ENCODE data around the gene TOGARAM1. TPM values are rescaled to one million over a fixed set of nuclear protein-coding genes. Genes with fewer than 3 reads are reported as not detected.

The TOGARAM1 gene, protein sequence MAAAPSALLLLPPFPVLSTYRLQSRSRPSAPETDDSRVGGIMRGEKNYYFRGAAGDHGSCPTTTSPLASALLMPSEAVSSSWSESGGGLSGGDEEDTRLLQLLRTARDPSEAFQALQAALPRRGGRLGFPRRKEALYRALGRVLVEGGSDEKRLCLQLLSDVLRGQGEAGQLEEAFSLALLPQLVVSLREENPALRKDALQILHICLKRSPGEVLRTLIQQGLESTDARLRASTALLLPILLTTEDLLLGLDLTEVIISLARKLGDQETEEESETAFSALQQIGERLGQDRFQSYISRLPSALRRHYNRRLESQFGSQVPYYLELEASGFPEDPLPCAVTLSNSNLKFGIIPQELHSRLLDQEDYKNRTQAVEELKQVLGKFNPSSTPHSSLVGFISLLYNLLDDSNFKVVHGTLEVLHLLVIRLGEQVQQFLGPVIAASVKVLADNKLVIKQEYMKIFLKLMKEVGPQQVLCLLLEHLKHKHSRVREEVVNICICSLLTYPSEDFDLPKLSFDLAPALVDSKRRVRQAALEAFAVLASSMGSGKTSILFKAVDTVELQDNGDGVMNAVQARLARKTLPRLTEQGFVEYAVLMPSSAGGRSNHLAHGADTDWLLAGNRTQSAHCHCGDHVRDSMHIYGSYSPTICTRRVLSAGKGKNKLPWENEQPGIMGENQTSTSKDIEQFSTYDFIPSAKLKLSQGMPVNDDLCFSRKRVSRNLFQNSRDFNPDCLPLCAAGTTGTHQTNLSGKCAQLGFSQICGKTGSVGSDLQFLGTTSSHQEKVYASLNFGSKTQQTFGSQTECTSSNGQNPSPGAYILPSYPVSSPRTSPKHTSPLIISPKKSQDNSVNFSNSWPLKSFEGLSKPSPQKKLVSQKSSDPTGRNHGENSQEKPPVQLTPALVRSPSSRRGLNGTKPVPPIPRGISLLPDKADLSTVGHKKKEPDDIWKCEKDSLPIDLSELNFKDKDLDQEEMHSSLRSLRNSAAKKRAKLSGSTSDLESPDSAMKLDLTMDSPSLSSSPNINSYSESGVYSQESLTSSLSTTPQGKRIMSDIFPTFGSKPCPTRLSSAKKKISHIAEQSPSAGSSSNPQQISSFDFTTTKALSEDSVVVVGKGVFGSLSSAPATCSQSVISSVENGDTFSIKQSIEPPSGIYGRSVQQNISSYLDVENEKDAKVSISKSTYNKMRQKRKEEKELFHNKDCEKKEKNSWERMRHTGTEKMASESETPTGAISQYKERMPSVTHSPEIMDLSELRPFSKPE (N-terminal part only)
- total RNA-seq (10 to 100 TPM; 13.2 to 17.8 TPM), total RNA-seq (15.5 to 60.7 (median 39.4) reads per million in 172 experiments)
- 7.5 TPM for polyA plus RNA-seq (2013, experiment 1 of 2)
- polyA plus RNA-seq (2013, experiment 2 of 2), result 9.3 TPM

GRCh38 chr14:44961554-44962333 lies at the start of gene TOGARAM1, which contains the start of gene KLHL28:
TSS of gene TOGARAM1 (plus strand) at chr14:44962190. CDS start at chr14:44962422, 232 bp downstream.
TSS of gene KLHL28 (minus strand) at chr14:44961947. CDS start at chr14:44945928, 16,019 bp downstream.
- Histone ChIP-seq H3K4me1 (ENCODE audit: insufficient read depth, low read length) (peaks cover 34% of the 10 kb centered on the region), H3K9me3 (ENCODE audit: control insufficient read depth in 1 of 2, insufficient read depth in 1 of 2, low read length in 2 of 2) (peaks cover 7 to 13% of the 10 kb centered on the region in 2 experiments), H3K4me3 (ENCODE audit: low read length) (peak within 1 kb of the TSS; percentile 91), H3K27ac (ENCODE audit: low read depth in 1 of 2, low read length in 2 of 2) (peak within 1 kb of the TSS; percentile 93 to 97), H3K36me3 (ENCODE audit: insufficient read depth, low read length) (no peaks in the 10 kb centered on the region), H3K27me3 (ENCODE audit: control insufficient read depth in 1 of 2, insufficient read depth in 2 of 2, low read length in 2 of 2) (no peaks in the 10 kb centered on the region)
- ATAC-seq (ENCODE audit: poor library complexity) (peak; percentile 88), DNase-seq (peak; percentile 90 to 100 (median 94))
- H3K36me3 Mint-ChIP-seq (ENCODE audit: low read depth), result peaks cover 22% of the 10 kb centered on the region
- peaks cover 12% of the 10 kb centered on the region for H3K9me3 Mint-ChIP-seq
- H3K4me3 Mint-ChIP-seq, result no peak within 1 kb of the TSS
- no peak for TF ChIP-seq CTCF (IDR thresholded peaks at IDR 0.05)
- intact Hi-C loops (cut with DNase I, micrococcal nuclease), result loop anchor here (1.0 to 2.0 kb wide), 9 partner anchors 15 to 292 kb away; partner anchors contain the start of genes MIS18BP1 (in 2 of the 2), FKBP3 (in 1 of the 2) and PRPF39 (in 1 of the 2)
- peaks cover 62% of the 10 kb centered on the region for H3K4me1 Mint-ChIP-seq (ENCODE audit: low read depth)
- CTCF ChIA-PET, result interaction anchor here (0.9 to 2.5 kb wide), 4 partner anchors 26 to 291 kb away, joined by 3 to 11 read pairs (median 5); partner anchors contain the start of genes FANCM, FKBP3 and MIS18BP1
- no peaks in the 10 kb centered on the region for H3K27me3 Mint-ChIP-seq
- POLR2A ChIA-PET, result interaction anchor here (0.6 to 4.5 kb wide), 40 partner anchors 12 to 307 kb away, joined by 3 to 119 read pairs (median 4); partner anchors contain the start of genes FANCM, FKBP3, MIS18BP1 and PRPF39
- H3K27ac Mint-ChIP-seq, result no peak within 1 kb of the TSS

GRCh38 chr14:44914849-44915248 lies 47.1 kb upstream of the TOGARAM1 start:
- ATAC-seq (ENCODE audit: poor library complexity) (no peak), DNase-seq (no peak)
- peaks cover 0 to 9% of the 10 kb centered on the region in 2 experiments for H3K9me3 ChIP-seq (ENCODE audit: control insufficient read depth in 1 of 2, insufficient read depth in 1 of 2, low read length in 2 of 2)
- H3K27ac ChIP-seq (ENCODE audit: low read depth in 1 of 2, low read length in 2 of 2), result no peak overlapping the region
- Mint-ChIP-seq H3K9me3 (no peaks in the 10 kb centered on the region), H3K36me3 (ENCODE audit: low read depth) (no peaks in the 10 kb centered on the region), H3K27me3 (peaks cover 41% of the 10 kb centered on the region), H3K27ac (no peak overlapping the region), H3K4me3 (no peak overlapping the region), H3K4me1 (ENCODE audit: low read depth) (peaks cover 4% of the 10 kb centered on the region)
- intact Hi-C loops (cut with DNase I, micrococcal nuclease), result loop anchor here in 1 of 2 experiments (2.0 kb wide), 1 partner anchor 354 kb away; no protein-coding TSS in a partner anchor
- POLR2A ChIA-PET, result interaction anchor here (1.1 kb wide), 1 partner anchor 219 kb away, joined by 3 read pairs; no protein-coding TSS in a partner anchor
- no peak overlapping the region for H3K4me3 ChIP-seq (ENCODE audit: low read length)
- peaks cover 21 to 28% of the 10 kb centered on the region in 2 experiments for H3K27me3 ChIP-seq (ENCODE audit: control insufficient read depth in 1 of 2, insufficient read depth in 2 of 2, low read length in 2 of 2)
- peaks cover 9% of the 10 kb centered on the region for H3K4me1 ChIP-seq (ENCODE audit: insufficient read depth, low read length)
- CTCF ChIA-PET, result no interaction called here
- H3K36me3 ChIP-seq (ENCODE audit: insufficient read depth, low read length), result no peaks in the 10 kb centered on the region
- no peak for TF ChIP-seq CTCF (IDR thresholded peaks at IDR 0.05)
